ENCODE data around the gene MRPS14. TPM values are rescaled to one million over a fixed set of nuclear protein-coding genes. Genes with fewer than 3 reads are reported as not detected.

Gene MRPS14
- total RNA-seq, 2 experiments from 2014 or later = 34.0 to 38.4 TPM

DNA sequence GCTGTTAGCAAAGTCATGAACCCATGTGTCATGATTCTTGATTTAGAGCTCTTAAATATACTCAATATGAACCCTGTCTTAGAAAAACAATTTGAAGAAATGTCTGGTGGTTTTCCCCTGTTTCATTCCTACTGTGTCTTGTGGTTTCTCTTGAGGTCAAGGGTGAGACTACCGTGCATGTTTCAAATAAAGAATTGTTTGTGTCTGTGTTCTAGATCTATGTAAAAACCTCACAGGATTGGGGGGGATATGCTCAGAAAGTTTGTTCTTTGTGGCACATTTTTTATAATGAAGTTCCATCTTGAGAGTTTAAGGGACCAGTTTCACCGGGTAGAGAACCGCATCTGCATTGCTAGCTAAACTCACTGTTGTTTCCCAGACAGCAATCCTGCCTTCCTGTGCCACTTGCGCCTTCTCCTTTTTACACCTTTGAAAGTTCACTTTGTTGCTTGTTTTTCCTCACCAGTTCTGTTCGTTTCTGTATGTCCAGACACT is 54.4 kb downstream of the MRPS14 start:
- H3K36me3 Mint-ChIP-seq = peaks cover 7% of the 10 kb centered on the region
- H3K4me3 Mint-ChIP-seq = peak overlapping the region; percentile 72
- DNase-seq = no peak
- peaks cover 63% of the 10 kb centered on the region for H3K4me1 Mint-ChIP-seq
- no peaks in the 10 kb centered on the region for H3K27me3 Mint-ChIP-seq
- no peaks in the 10 kb centered on the region for H3K9me3 Mint-ChIP-seq
- H3K27ac Mint-ChIP-seq = peak overlapping the region; percentile 84
- peak; percentile 49 for ATAC-seq (ENCODE audit: low read depth)
- POLR2A ChIA-PET = interaction anchor here (0.6 to 7.4 kb wide), 4 partner anchors 17 to 169 kb away, joined by 3 to 72 read pairs (median 4); partner anchors contain the start of genes CACYBP and MRPS14

DNA sequence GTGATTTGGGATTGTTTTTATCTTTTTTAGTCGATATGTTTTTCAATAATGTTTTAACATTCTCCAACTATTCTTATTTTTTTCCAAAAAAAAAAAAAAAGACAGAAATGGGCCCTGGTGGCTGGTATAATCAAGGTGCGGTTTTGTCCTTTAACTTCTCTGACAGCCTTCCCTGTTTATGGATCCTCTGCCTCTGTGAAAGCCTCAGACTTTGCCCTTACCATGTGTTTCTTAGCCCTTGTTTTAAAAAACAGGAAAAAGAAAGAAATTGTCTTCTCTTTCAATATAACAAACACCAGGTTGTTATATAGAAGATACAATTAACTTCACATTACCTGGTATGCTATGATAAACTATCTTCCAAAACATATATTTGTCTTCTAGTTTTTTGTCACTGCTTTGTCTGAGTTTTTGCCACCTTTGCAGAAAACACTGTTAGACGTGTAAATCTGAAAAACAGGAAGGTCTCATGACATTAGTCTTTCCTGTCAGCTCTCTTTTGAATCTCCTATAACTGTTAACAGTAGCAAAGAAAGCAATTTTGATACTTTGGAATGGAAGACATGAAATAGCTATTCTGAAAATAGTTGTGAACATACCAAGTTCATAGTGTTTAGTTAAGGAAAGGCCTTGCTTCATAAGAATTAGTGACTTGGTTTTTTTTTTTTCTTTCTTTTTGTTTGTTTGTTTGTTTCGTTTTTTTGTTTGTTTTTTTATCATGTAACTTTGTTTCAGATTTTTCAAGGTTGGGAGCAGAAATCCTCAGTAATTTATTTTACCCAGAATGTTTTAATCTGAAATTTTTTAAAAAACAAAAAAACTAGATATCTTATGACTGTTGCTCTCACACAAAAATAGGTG is 55.1 kb downstream of the MRPS14 start:
- peak overlapping the region; percentile 84 for H3K27ac Mint-ChIP-seq
- H3K36me3 Mint-ChIP-seq = peaks cover 5% of the 10 kb centered on the region
- H3K27me3 Mint-ChIP-seq = no peaks in the 10 kb centered on the region
- DNase-seq = no peak
- POLR2A ChIA-PET = interaction anchor here (0.6 to 7.4 kb wide), 7 partner anchors 10 to 722 kb away, joined by 3 to 72 read pairs (median 4); partner anchors contain the start of genes CACYBP and MRPS14
- H3K4me3 Mint-ChIP-seq = peak overlapping the region; percentile 72
- no peak for ATAC-seq (ENCODE audit: low read depth)
- H3K4me1 Mint-ChIP-seq = peaks cover 67% of the 10 kb centered on the region
- no peaks in the 10 kb centered on the region for H3K9me3 Mint-ChIP-seq

DNA sequence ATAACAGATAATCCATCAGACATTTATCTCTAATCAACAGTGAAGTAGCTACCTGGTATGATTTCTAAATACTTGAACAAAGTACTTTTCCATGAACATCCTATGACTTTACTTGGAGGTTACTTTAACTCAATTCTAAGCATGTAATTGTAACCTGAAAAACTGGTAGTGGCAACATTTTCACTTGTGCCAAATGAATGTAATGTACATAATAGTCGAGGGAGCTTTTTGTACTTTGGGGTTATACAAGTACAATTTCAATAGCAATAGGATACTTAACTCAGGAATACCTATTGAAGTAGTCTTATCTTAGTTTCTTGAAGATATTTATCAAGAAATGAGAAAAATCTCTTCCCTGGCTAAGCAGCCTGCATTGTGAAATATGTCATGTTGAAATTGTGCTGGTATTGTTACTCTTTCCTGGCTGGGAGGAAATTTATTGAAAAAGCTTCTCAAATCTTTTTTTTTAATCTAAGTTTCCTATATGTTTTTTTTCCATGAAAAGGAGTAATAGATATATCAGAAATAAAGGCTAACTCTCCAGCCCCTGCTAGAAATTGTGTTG is 57.1 kb downstream of the MRPS14 start:
- no peaks in the 10 kb centered on the region for H3K9me3 Mint-ChIP-seq
- ATAC-seq (ENCODE audit: low read depth) (no peak), DNase-seq (no peak)
- no peaks in the 10 kb centered on the region for H3K36me3 Mint-ChIP-seq
- peak overlapping the region; percentile 90 for H3K27ac Mint-ChIP-seq
- POLR2A ChIA-PET = interaction anchor here (2.0 to 7.4 kb wide), 2 partner anchors 33 to 57 kb away, joined by 7 to 72 read pairs; partner anchors contain the start of genes CACYBP and MRPS14
- H3K4me1 Mint-ChIP-seq = peaks cover 55% of the 10 kb centered on the region
- H3K27me3 Mint-ChIP-seq = no peaks in the 10 kb centered on the region
- H3K4me3 Mint-ChIP-seq = peak overlapping the region; percentile 85

DNA sequence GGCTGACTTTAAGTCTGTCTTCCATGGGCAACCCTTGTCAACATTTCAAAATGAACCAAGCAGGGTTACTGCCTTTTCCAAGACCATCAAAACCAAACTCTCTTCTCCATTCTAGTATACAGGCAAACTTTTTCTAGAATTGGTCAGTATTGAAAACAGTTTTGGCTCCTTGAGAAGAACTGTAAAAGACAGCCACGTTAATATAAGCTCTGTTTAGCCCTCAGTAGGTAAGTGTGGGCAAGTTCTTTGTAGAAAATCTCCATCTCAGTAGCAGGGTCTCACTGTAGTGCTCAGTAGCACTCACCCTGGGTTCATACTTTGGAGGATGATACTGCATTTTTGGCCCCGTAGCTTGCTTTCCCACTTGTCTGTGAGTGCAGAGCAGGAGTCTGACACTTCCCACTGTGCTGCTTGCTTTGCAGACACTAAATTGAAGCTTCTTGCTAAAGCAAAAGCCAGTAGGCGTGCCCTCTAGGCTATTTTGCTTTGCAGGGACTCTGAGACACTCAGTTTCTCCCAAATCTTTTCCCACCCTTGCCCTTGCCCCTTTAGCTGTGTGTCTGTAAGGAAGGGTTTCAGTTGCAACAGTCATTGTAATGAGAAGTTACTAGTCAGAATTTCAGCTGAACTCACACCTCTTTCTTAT is 57.7 kb downstream of the MRPS14 start:
- peaks cover 55% of the 10 kb centered on the region for H3K4me1 Mint-ChIP-seq
- ATAC-seq (ENCODE audit: low read depth) (no peak), DNase-seq (no peak)
- peak overlapping the region; percentile 85 for H3K4me3 Mint-ChIP-seq
- peaks cover under 1% of the 10 kb centered on the region for H3K36me3 Mint-ChIP-seq
- no peaks in the 10 kb centered on the region for H3K9me3 Mint-ChIP-seq
- POLR2A ChIA-PET = interaction anchor here (0.6 to 7.4 kb wide), 4 partner anchors 24 to 166 kb away, joined by 3 to 72 read pairs (median 6); partner anchors contain the start of genes CACYBP and MRPS14
- H3K27me3 Mint-ChIP-seq = no peaks in the 10 kb centered on the region
- H3K27ac Mint-ChIP-seq = peak overlapping the region; percentile 85

DNA sequence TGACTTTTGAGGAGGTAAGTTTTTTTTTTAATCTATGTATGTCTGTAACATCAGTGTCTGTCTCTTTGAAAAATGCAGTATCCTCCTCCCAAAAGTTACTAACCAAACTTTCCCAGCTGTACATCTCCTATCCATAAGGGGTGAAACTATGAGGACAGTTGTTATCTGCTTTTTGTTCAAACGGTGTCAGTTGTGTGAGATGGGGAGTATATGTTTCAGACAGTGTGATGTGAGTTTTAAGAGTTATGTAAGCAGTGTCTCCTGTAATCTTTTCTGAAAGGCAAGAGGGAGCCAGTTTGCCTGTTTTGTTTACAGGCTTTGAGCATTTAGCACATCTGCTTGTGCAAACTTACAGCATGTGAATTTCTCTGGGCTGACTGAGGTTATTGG is 58.3 kb downstream of the MRPS14 start:
- peaks cover 1% of the 10 kb centered on the region for H3K36me3 Mint-ChIP-seq
- H3K27ac Mint-ChIP-seq = peak overlapping the region; percentile 85
- H3K9me3 Mint-ChIP-seq = no peaks in the 10 kb centered on the region
- peak overlapping the region; percentile 85 for H3K4me3 Mint-ChIP-seq
- H3K27me3 Mint-ChIP-seq = no peaks in the 10 kb centered on the region
- peak; percentile 11 for ATAC-seq (ENCODE audit: low read depth)
- POLR2A ChIA-PET = interaction anchor here (0.6 to 7.4 kb wide), 4 partner anchors 24 to 165 kb away, joined by 3 to 72 read pairs (median 6); partner anchors contain the start of genes CACYBP and MRPS14
- no peak for DNase-seq
- H3K4me1 Mint-ChIP-seq = peaks cover 49% of the 10 kb centered on the region

DNA sequence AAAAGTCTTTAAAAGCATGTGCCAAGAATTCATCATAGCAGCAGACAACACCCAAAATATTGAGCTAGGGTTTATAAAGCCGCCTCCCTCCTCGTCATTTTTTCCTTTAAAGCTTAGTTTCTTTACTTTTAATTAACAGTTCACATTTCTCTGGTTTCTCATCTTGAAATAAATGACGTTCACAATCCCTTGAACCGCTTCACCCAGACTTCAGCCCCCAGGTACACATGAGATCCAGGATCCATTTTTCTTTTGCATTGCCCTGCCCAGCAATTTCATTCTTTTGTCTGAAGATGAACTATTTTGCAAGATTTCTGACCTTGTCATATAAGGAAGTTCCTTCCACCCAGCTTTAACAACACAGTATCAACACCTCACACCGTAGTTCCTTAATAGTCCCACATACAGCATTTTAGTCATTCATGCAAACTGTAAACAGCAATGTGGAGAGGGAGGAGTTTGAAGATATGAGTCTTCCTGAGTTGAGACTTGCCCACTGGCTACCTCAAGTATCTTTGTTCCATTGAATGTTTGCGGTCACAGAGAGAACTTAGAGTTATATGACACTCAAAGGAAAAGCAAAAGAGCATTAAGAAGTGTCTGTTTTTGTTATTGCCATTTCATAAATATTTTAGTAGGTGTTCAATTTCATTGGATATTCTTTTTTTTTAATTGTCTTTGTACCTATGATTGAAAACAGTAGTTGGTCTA is 58.8 kb downstream of the MRPS14 start:
- Mint-ChIP-seq H3K4me1 (peaks cover 45% of the 10 kb centered on the region), H3K36me3 (peaks cover 1% of the 10 kb centered on the region), H3K9me3 (no peaks in the 10 kb centered on the region), H3K27me3 (no peaks in the 10 kb centered on the region), H3K27ac (peak overlapping the region; percentile 85), H3K4me3 (peak overlapping the region; percentile 85)
- POLR2A ChIA-PET = interaction anchor here (1.1 to 2.0 kb wide), 3 partner anchors 35 to 165 kb away, joined by 5 to 7 read pairs (median 6); partner anchors contain the start of genes CACYBP and MRPS14
- ATAC-seq (ENCODE audit: low read depth) (peak; percentile 71), DNase-seq (no peak)

DNA sequence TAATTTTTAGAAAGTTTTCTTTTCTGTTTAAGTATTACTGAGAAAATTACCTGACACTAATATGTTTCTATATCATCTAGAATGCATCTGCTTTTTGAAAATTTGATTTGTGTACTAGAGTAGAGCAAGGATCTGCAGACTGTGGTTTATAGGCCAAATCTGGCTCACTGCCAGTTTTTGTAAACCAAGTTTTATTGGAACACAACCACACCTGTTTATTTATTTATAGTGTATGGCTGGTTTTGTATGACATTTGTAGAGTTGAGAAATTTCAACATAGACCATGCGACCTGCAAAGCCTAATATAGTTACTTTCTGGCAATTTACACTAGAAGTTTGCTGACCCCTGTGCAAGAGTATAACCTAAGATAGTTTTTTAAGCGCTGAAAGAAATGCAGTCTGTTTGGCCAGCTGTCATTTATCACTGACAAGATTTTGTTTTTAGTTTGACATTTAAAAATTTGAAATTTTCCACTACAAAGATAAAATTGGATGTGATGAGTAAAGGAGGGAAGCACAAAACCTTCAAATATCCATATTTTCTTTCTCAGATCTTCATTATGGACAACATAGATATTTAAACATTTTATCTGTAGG is 59.6 kb downstream of the MRPS14 start:
- H3K27ac Mint-ChIP-seq = no peak overlapping the region
- no peak for DNase-seq
- no peaks in the 10 kb centered on the region for H3K9me3 Mint-ChIP-seq
- H3K4me1 Mint-ChIP-seq = peaks cover 37% of the 10 kb centered on the region
- no peaks in the 10 kb centered on the region for H3K27me3 Mint-ChIP-seq
- peaks cover 1% of the 10 kb centered on the region for H3K36me3 Mint-ChIP-seq
- POLR2A ChIA-PET = interaction anchor here (1.1 to 2.0 kb wide), 3 partner anchors 36 to 164 kb away, joined by 5 to 7 read pairs (median 6); partner anchors contain the start of genes CACYBP and MRPS14
- H3K4me3 Mint-ChIP-seq = no peak overlapping the region
- no peak for ATAC-seq (ENCODE audit: low read depth)

Other genes starting within 250 kb of the MRPS14 start
- 100 to 1,000 TPM; 147 to 177 TPM for gene CACYBP, start 23.5 kb downstream of the MRPS14 start, total RNA-seq
- gene TNN, start 44.4 kb upstream of the MRPS14 start, total RNA-seq = not detected
- 10 to 100 TPM; 49.8 to 57.1 TPM for gene KIAA0040, start 169.4 kb upstream of the MRPS14 start, total RNA-seq